Endothelial cell (in vitro differentiated cells): ENCODE results near the gene TFPT. TPM values are rescaled to one million over a fixed set of nuclear protein-coding genes. Genes with fewer than 3 reads are reported as not detected.
A peak's percentile ranks its signal among the peaks of the same experiment; 100 is the strongest.

Source experiments
- DNase-seq: peaks from one replicate; pipeline ENCODE4 v3.0.0; 2021; ENCODE audit warnings: low spot score
- H3K27ac Mint-ChIP-seq: one replicate; pipeline ENCODE4 v1.8.0; 2021; ENCODE audit warnings: mixed read lengths, inconsistent platforms; ENCODE audit not compliant: unreplicated experiment
- H3K27me3 Mint-ChIP-seq: one replicate; pipeline ENCODE4 v1.8.0; 2021; ENCODE audit warnings: mild to moderate bottlenecking, moderate library complexity, mixed read lengths, inconsistent platforms; ENCODE audit not compliant: unreplicated experiment
- H3K36me3 Mint-ChIP-seq: one replicate; pipeline ENCODE4 v1.8.0; 2021; ENCODE audit warnings: mild to moderate bottlenecking, low read depth, mixed read lengths, inconsistent platforms; ENCODE audit not compliant: unreplicated experiment
- H3K4me1 Mint-ChIP-seq: one replicate; pipeline ENCODE4 v1.8.0; 2021; ENCODE audit warnings: mild to moderate bottlenecking, mixed read lengths, inconsistent platforms; ENCODE audit not compliant: unreplicated experiment
- H3K4me3 Mint-ChIP-seq: one replicate; pipeline ENCODE4 v1.8.0; 2021; ENCODE audit warnings: mild to moderate bottlenecking, mixed read lengths, inconsistent platforms; ENCODE audit not compliant: unreplicated experiment
- H3K9me3 Mint-ChIP-seq: one replicate; pipeline ENCODE4 v1.8.0; 2021; ENCODE audit warnings: mixed read lengths, inconsistent platforms; ENCODE audit not compliant: unreplicated experiment
- total RNA-seq: library from RNA; stranded (reverse); fragmentation: NEBNext Ultra II Directional; extraction: Animal tissue kit (Norgen Biotek cat#: 25700); gene quantifications from one replicate; pipeline ENCODE4 v1.2.1, GENCODE V29; 2021; ENCODE audit not compliant: unreplicated experiment
- TF ChIP-seq, protein P1 (sequence below): fragments of 200-600 bp; sonication (generic); IDR thresholded peaks from one replicate; pipeline ENCODE4 v1.5.0; 2021; ENCODE audit warnings: antibody characterized with exemption; ENCODE audit not compliant: unreplicated experiment

Gene TFPT
- total RNA-seq, 1 donor from 2014 or later = 24.8 TPM

- TF ChIP-seq, protein P1, sequence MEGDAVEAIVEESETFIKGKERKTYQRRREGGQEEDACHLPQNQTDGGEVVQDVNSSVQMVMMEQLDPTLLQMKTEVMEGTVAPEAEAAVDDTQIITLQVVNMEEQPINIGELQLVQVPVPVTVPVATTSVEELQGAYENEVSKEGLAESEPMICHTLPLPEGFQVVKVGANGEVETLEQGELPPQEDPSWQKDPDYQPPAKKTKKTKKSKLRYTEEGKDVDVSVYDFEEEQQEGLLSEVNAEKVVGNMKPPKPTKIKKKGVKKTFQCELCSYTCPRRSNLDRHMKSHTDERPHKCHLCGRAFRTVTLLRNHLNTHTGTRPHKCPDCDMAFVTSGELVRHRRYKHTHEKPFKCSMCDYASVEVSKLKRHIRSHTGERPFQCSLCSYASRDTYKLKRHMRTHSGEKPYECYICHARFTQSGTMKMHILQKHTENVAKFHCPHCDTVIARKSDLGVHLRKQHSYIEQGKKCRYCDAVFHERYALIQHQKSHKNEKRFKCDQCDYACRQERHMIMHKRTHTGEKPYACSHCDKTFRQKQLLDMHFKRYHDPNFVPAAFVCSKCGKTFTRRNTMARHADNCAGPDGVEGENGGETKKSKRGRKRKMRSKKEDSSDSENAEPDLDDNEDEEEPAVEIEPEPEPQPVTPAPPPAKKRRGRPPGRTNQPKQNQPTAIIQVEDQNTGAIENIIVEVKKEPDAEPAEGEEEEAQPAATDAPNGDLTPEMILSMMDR = no peak
- peak overlapping the region; percentile 95 for H3K27ac Mint-ChIP-seq
- H3K4me1 Mint-ChIP-seq = peaks cover 20% of the 10 kb centered on the region
- H3K27me3 Mint-ChIP-seq = peaks cover 28% of the 10 kb centered on the region
- H3K36me3 Mint-ChIP-seq = peaks cover 20% of the 10 kb centered on the region
- H3K9me3 Mint-ChIP-seq = no peaks in the 10 kb centered on the region
- peak overlapping the region; percentile 99 for H3K4me3 Mint-ChIP-seq
- no peak for DNase-seq
Measured at GRCh38 chr19:54158812-54159351, 43.4 kb upstream of the TFPT start.

DNA sequence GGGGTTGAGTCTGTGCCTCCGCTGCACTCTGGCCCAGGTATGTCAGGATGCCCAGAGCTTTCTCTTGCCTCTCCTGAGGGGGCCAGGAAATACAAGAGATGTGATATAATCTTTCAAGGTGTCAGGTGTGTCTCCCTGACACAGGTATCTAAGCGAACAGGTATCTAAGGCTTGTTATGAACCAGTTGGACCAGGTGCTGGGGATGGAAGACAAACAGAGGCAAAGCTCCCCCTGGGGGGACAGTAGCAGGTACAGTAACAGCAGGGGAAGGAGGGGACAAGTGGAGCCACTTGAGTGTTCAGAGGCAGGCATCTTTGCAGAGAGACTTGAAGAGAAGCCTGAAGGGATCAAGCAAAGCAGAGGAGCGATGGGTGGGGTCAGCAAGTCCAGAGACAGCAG is 41.5 kb upstream of the TFPT start:
- Mint-ChIP-seq H3K4me1 (peaks cover 21% of the 10 kb centered on the region), H3K27ac (no peak overlapping the region), H3K9me3 (no peaks in the 10 kb centered on the region), H3K4me3 (peak overlapping the region; percentile 31), H3K36me3 (peaks cover 21% of the 10 kb centered on the region), H3K27me3 (peaks cover 21% of the 10 kb centered on the region)
- no peak for DNase-seq
- TF ChIP-seq, protein P1 = no peak

GRCh38 chr19:54156490-54156889 is 41.0 kb upstream of the TFPT start:
- no peaks in the 10 kb centered on the region for H3K9me3 Mint-ChIP-seq
- H3K4me1 Mint-ChIP-seq = peaks cover 21% of the 10 kb centered on the region
- peaks cover 22% of the 10 kb centered on the region for H3K36me3 Mint-ChIP-seq
- H3K27ac Mint-ChIP-seq = no peak overlapping the region
- H3K27me3 Mint-ChIP-seq = peaks cover 20% of the 10 kb centered on the region
- DNase-seq = no peak
- TF ChIP-seq, protein P1 = no peak
- no peak overlapping the region for H3K4me3 Mint-ChIP-seq

GRCh38 chr19:54155694-54156093 is 40.2 kb upstream of the TFPT start:
- Mint-ChIP-seq H3K9me3 (no peaks in the 10 kb centered on the region), H3K36me3 (peaks cover 29% of the 10 kb centered on the region), H3K27me3 (peaks cover 22% of the 10 kb centered on the region), H3K4me3 (no peak overlapping the region), H3K4me1 (peaks cover 21% of the 10 kb centered on the region), H3K27ac (no peak overlapping the region)
- TF ChIP-seq, protein P1 = no peak
- DNase-seq = no peak

DNA sequence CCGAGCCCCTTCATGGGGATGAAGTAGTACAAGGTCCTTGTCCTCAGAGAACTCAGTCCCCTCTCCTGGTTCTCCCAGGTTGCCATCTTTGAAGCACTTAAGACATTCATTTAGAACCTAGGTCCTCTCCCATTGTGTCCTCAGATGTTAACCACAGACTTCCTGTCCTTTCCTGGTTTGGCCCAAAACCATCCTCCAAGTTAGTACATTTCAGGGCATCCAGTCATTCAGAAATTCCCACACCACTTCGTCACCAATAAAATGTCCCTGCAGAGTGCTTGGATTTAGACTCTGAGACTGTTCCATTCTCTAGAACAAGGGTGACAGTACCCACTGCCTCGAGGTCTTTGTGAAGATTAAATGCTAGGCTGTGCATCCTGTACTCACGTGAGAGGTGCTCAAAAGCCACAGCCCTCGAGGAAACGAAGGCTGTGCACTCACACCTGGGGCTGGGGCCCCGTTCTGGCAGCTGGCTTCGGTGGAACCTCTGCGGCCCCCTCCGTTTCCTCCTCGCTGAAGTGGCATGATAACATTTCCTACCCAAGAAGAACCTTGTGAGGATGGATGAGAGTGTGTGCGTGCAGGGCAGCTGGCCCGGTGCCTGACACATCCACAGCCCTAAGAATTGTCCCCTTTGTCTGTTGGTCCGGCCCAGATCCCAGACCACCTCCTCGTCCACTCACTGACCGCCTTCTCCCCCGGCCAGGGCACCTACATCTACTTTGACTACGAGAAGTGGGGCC is 39.3 kb upstream of the TFPT start:
- H3K9me3 Mint-ChIP-seq = no peaks in the 10 kb centered on the region
- TF ChIP-seq, protein P1 = no peak
- H3K4me1 Mint-ChIP-seq = peaks cover 15% of the 10 kb centered on the region
- peaks cover 20% of the 10 kb centered on the region for H3K27me3 Mint-ChIP-seq
- H3K36me3 Mint-ChIP-seq = peaks cover 30% of the 10 kb centered on the region
- H3K4me3 Mint-ChIP-seq = peak overlapping the region; percentile 62
- no peak for DNase-seq
- no peak overlapping the region for H3K27ac Mint-ChIP-seq
